Activated CD8-positive, alpha-beta memory T cell treated with anti-CD3 and anti-CD28 coated beads for 24 hours (primary cell): ENCODE results near the gene CYP2A6.
"Not testable (repeated sequence)": the region's sequence is repeated elsewhere in the genome, so short reads cannot be mapped to it uniquely, and the experiment has no call there.

ENCODE experiments used
- DNase-seq: peaks from one replicate; pipeline ENCODE4 v3.0.0-alpha.2; 2020

CYP2A6 gene, protein sequence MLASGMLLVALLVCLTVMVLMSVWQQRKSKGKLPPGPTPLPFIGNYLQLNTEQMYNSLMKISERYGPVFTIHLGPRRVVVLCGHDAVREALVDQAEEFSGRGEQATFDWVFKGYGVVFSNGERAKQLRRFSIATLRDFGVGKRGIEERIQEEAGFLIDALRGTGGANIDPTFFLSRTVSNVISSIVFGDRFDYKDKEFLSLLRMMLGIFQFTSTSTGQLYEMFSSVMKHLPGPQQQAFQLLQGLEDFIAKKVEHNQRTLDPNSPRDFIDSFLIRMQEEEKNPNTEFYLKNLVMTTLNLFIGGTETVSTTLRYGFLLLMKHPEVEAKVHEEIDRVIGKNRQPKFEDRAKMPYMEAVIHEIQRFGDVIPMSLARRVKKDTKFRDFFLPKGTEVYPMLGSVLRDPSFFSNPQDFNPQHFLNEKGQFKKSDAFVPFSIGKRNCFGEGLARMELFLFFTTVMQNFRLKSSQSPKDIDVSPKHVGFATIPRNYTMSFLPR

GRCh38 chr19:40850277-40850676, at the start of gene CYP2A6:
Gene CYP2A6, minus strand, starts transcription at chr19:40850447. Its CDS starts 21 bp downstream, at chr19:40850426.
- not testable (repeated sequence) for DNase-seq

DNA sequence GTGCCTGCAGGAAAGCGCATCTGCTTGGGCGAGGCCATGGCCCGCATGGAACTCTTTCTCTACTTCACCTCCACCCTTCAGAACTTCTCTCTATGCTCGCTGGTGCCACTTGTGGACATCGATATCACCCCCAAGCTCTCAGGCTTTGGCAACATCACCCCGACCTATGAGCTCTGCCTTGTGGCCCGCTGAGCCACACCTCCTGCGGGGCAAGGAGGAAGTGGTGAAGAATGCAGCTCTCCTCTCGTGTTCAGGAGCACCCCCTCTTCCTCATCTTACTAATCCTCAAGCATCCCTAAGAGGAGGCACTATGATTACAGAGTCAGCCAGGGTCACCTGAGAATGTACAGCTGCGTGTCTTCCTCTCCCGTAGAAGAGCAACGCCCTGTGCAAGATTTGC, 49.7 kb upstream of the CYP2A6 start:
- DNase-seq = not testable (repeated sequence)

DNA sequence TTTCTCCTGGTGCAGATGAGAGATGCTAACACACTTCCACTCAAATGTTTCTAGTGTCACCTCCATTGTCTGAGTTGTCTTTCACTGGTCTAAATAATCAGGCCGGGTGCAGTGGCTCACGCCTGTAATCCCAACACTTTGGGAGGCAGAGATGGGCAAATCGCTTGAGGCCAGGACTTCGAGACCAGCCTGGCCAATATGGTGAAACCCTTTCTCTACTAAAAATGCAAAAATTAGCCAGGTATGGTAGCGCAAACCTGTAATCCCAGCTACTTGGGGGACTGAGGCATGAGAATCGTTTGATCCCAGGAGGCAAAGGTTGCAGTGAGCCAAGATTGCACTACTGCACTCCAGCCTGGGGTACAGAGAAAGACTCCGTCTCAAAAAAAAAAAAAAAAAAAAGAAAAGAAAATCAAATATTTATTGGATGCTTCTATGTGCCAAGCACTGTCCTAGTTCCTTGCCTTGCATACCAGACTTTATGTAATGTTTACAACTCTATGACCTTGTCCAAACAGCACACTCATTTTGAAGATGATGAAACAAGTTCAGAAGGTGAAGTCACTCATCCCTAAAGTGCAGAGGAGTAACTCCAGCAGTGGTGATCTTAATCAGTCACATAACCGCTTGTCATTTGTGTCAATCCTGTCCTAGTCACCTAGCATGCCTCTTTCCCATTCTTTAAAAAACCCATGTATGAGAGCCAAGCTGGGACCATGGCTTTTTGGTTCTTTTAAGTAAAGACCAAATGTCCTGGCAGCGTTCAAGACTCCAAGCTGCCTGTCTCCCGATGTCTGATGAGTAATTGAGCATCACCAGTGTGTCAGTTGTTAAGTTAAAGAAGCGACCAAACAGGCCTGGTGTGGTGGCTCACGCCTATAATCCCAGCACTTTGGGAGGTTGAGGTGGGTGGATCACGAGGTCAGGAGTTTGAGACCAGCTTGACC, 46.9 kb upstream of the CYP2A6 start:
- not testable (repeated sequence) for DNase-seq

DNA sequence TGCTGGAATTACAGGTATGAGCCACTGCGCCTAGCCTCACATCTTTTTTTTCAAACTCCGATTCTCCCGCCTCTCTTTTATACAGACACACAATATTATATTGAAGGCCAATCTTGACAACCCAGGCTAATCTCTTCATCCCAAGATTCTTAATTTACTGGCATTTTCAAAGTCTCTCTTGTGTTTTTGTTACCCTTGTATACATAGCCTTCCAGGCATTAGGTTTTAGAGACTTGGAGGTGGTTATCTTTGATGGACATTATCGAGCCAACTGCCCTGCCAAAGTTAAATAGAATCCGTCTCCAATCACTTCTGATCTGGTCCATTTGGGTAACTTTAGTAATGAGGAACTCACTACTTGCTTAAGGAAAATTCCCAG, 46.2 kb upstream of the CYP2A6 start:
- DNase-seq = no peak

- DNase-seq = no peak
These were observed 42.9 kb upstream of the CYP2A6 start for GRCh38 chr19:40893112-40893511.

- no peak for DNase-seq
These were observed 39.1 kb upstream of the CYP2A6 start for GRCh38 chr19:40889366-40889765.

GRCh38 chr19:40888191-40888590, 37.9 kb upstream of the CYP2A6 start:
- DNase-seq = no peak

DNA sequence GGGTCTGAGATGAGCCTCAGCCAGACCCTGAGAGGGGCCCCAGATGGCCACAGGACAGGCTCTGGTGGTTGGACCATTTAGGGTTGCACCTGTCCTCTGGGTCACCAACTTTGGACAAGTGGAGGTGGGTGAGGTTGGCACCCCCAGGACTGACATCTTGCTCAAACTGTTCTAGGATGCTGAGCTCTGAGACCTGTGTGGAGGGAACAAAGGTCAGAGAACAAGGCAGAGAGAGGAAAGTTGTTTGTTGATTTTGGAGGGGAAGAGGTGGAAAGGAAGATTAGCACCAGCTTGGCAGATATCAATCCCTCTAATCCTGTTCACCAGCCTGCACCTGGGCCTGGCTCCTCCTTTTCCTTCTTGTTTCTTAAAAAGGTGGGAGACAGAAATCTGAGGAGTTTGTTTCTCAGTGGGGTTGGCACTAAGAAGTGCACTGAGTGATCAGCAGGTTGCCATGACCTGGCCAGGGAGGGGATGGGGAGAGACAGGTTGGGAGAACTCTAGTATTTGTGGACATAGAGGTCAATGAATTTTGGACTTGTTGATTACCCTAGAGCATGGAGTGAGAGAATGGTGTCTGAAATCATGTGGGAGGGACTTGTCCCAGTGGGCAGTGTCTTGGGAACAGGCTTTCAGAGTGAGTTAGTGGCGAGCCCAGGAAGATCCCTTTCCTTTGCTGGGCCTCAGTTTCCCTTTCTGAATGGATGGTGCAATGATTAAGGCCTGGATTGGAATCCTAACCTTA, 34.1 kb upstream of the CYP2A6 start:
- not testable (repeated sequence) for DNase-seq

GRCh38 chr19:40882062-40882461, 31.8 kb upstream of the CYP2A6 start, which contains the start of gene CYP2A7:
Gene CYP2A7, minus strand, starts transcription at chr19:40882231. Its CDS starts 21 bp downstream, at chr19:40882210.
- DNase-seq = not testable (repeated sequence)

GRCh38 chr19:40879349-40879748, 29.1 kb upstream of the CYP2A6 start:
- DNase-seq = not testable (repeated sequence)

DNA sequence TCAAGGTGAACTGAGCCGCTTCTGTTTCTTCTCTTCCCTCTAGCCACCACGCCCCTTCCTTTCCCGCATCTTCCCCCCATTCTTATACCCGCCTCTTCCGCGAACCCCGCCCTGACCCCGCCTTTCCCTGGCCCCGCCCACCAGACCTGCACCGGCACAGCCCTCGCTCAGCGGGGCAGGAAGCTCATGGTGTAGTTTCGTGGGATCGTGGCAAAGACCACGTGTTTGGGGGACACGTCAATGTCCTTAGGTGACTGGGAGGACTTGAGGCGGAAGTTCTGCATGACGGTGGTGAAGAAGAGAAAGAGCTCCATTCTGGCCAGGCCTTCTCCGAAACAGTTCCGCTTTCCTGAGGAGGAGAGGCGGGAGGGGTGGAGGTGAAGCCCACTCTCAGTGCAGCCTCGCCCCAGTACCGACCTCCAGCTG, 25.3 kb upstream of the CYP2A6 start:
- peak; percentile 94 for DNase-seq

GRCh38 chr19:40874874-40875273, 24.6 kb upstream of the CYP2A6 start:
- DNase-seq = not testable (repeated sequence)

DNA sequence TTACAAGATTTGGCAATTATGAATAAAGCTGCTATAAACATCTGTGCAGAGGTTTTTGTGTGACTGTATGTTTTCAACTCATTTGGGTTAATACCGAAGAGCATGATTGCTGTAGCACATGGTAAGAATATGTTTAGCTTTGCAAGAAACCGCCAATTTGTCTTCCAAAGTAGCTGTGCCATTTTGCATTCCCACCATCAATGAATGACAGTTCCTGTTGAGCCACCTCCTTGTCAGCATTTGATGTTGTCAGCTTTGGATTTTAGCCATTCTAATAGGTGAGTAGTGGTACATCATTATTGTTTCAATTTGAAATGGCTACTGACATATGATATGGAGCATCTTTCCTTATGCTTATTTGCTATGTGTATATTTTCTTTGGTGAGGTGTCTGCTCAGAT, 23.6 kb upstream of the CYP2A6 start:
- DNase-seq = not testable (repeated sequence)

GRCh38 chr19:40872209-40872608, 22.0 kb upstream of the CYP2A6 start:
- no peak for DNase-seq

- DNase-seq = no peak
These were observed 17.5 kb upstream of the CYP2A6 start for GRCh38 chr19:40867701-40868100.

DNA sequence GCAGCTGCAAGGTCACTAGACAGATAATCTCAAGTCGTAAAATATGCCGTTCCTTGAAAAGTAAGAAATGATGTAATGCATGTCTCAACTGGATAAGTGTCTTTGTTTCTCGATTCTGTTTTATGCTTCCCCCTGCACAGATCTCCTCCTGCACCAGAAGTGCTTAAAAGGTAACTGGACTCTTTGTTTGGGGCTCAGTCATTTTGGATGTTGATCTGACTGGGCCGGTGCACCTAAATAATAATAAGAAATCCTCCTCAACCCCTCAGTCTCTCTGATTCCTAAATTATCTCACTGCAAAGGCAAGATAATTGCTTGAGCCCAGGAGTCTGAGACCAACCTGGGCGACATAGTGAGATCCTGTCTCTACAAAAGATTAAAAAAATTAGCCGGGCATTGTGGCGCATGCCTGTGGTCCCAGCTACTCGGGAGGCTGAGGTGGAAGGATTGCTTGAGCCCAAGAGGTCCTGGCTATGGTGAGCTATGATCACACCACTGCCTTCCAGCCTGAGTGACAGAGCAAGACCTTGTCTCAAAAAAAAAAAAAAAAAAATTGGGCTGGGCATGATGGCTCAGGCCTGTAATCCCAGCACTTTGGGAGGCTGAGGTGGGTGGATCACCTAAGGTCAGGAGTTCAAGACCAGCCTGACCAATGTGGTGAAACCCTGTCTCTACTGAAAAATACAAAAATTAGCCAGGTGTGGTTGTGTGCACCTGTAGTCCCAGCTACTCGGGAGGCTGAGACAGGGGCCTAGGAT, 14.7 kb upstream of the CYP2A6 start:
- DNase-seq = not testable (repeated sequence)

GRCh38 chr19:40862785-40863184, 12.5 kb upstream of the CYP2A6 start:
- no peak for DNase-seq

- no peak for DNase-seq
These were observed 12.1 kb upstream of the CYP2A6 start for GRCh38 chr19:40862333-40862732.

- DNase-seq = no peak
These were observed 7.9 kb upstream of the CYP2A6 start for GRCh38 chr19:40858109-40858508.

DNA sequence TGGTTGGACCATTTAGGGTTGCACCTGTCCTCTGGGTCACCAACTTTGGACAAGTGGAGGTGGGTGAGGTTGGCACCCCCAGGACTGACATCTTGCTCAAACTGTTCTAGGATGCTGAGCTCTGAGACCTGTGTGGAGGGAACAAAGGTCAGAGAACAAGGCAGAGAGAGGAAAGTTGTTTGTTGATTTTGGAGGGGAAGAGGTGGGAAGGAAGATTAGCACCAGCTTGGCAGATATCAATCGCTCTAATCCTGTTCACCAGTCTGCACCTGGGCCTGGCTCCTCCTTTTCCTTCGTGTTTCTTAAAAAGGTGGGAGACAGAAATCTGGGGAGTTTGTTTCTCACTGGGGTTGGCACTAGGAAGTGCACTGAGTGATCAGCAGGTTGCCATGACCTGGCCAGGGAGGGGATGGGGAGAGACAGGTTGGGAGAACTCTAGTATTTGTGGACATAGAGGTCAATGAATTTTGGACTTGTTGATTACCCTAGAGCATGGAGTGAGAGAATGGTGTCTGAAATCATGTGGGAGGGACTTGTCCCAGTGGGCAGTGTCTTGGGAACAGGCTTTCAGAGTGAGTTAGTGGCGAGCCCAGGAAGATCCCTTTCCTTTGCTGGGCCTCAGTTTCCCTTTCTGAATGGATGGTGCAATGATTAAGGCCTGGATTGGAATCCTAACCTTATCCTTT, 2.4 kb upstream of the CYP2A6 start:
- DNase-seq = not testable (repeated sequence)

GRCh38 chr19:40846722-40847121, 3.5 kb downstream of the CYP2A6 start:
- not testable (repeated sequence) for DNase-seq
